ENCODE results near the gene PTGR3. TPM values are rescaled to one million over a fixed set of nuclear protein-coding genes. Genes with fewer than 3 reads are reported as not detected.
A peak's percentile ranks its signal among the peaks of the same experiment; 100 is the strongest.

PTGR3 gene
- total and polyA plus RNA-seq, 8 donors: 9.9 to 45.5 (median 15.7) TPM

DNA sequence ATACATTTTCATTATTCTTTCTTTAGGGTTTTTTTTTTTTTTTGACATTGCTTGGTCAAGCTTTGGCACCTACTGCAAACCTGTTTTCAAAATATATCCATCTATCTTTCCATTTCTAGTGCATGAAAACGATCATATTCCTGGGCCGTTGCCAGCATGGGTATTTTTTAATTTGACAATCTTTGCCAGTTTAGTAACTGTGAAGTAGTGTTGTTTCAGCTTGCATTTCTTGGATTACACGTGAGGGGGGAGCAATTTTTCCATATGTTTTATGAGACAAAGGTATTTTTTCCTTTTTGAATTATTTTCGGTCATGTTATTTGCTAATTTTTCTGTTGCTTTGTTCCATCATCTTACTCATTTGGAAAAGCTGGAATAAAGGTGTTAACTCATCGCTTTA, 42.5 kb upstream of the PTGR3 start:
- H3K36me3 ChIP-seq: no peaks in the 10 kb centered on the region
- 72 to 83% (median 79%) methylated on average over 5 of the region's 5 CpGs for WGBS, 5 donors
- H3K4me3 ChIP-seq: no peak overlapping the region
- no peaks in the 10 kb centered on the region for H3K27me3 ChIP-seq
- intact Hi-C loops (cut with DNase I; ENCODE audit: low total_unique reads): no loop called here
- H3K27ac ChIP-seq: peak overlapping the region in 1 of 5 donors; percentile 30
- no peak for DNase-seq
- TF ChIP-seq EP300 (IDR thresholded peaks at IDR 0.05) (no peak), POLR2AphosphoS5 (IDR thresholded peaks at IDR 0.05) (no peak), POLR2A (IDR thresholded peaks at IDR 0.05) (no peak)
- TF ChIP-seq, protein P1, sequence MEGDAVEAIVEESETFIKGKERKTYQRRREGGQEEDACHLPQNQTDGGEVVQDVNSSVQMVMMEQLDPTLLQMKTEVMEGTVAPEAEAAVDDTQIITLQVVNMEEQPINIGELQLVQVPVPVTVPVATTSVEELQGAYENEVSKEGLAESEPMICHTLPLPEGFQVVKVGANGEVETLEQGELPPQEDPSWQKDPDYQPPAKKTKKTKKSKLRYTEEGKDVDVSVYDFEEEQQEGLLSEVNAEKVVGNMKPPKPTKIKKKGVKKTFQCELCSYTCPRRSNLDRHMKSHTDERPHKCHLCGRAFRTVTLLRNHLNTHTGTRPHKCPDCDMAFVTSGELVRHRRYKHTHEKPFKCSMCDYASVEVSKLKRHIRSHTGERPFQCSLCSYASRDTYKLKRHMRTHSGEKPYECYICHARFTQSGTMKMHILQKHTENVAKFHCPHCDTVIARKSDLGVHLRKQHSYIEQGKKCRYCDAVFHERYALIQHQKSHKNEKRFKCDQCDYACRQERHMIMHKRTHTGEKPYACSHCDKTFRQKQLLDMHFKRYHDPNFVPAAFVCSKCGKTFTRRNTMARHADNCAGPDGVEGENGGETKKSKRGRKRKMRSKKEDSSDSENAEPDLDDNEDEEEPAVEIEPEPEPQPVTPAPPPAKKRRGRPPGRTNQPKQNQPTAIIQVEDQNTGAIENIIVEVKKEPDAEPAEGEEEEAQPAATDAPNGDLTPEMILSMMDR (IDR thresholded peaks at IDR 0.05): no peak
- no peaks in the 10 kb centered on the region for H3K9me3 ChIP-seq
- peaks cover 22 to 88% (median 49%) of the 10 kb centered on the region in 4 donors for H3K4me1 ChIP-seq

DNA sequence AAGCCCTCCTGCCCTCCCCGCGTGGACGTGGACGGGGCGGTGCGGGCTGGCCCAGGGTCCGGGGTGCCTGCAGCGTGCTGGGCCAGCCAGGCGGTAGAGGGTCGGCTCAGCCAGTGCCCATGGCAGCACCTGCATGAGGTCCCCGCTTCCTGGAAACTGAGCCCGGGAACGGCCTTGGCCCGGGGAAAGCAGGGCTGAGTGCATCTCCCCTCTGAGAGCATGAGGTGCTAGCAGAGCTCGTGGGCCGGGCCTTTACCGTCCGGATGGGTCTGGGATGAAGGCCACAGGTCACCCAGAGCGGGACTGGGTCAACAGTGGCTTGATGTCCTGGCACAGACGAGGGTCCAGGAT, 41.5 kb upstream of the PTGR3 start:
- TF ChIP-seq POLR2AphosphoS5 (IDR thresholded peaks at IDR 0.05) (no peak), EP300 (IDR thresholded peaks at IDR 0.05) (no peak), POLR2A (IDR thresholded peaks at IDR 0.05) (no peak)
- TF ChIP-seq, protein P1 (IDR thresholded peaks at IDR 0.05): no peak
- H3K27ac ChIP-seq: peak overlapping the region in 4 of 5 donors; percentile 18 to 84 (median 84)

DNA sequence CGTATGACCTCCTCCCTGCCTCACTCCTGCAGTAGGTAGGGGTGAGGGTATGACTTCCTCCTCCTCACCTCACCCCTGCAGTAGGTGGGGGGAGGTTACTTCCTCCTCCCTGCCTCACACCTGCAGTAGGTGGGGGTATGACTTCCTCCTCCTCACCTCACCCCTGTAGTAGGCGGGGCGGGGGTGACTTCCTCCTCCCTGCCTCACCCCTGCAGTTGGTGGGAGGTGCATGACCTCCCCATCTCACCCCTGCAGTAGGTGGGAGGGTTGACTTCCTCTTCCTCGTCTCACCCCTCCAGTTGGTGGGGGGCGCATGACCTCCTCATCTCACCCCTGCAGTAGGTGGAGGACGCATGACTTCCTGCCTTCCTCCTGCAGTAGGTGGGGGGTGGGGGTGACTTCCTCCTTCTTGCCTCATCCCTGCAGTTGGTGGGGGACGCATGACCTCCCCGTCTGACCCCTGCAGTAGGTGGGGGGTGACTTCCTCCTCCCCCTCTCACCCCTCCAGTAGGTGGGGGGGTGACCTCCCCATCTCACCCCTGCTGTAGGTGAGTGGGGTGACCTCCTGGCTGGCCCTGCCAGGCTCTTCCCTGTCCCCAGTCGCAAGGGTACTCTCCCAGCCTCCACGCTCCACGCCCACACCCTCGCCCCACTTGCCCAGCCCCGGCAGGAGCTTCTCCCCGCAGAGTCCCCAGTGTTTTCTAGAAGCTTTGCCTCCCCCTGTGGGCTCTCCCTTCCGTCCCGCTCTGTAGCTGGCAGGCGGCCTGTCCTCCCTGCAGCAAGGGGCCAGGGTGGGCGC, 40.9 kb upstream of the PTGR3 start:
- DNase-seq: peak in 1 of 2 donors; percentile 47
- intact Hi-C loops (cut with DNase I; ENCODE audit: low total_unique reads): no loop called here
- no peak overlapping the region for H3K4me3 ChIP-seq
- no peaks in the 10 kb centered on the region for H3K27me3 ChIP-seq
- TF ChIP-seq POLR2AphosphoS5 (IDR thresholded peaks at IDR 0.05): no peak
- TF ChIP-seq, protein P1 (IDR thresholded peaks at IDR 0.05): no peak
- TF ChIP-seq EP300 (IDR thresholded peaks at IDR 0.05): no peak
- TF ChIP-seq POLR2A (IDR thresholded peaks at IDR 0.05): no peak
- peak overlapping the region in 4 of 5 donors; percentile 18 to 84 (median 84) for H3K27ac ChIP-seq
- H3K9me3 ChIP-seq: no peaks in the 10 kb centered on the region
- peaks cover 22 to 88% (median 53%) of the 10 kb centered on the region in 4 donors for H3K4me1 ChIP-seq
- H3K36me3 ChIP-seq: no peaks in the 10 kb centered on the region
- WGBS, 5 donors: 82 to 91% (median 89%) methylated on average over 15 to 18 of the region's 18 CpGs

More for the DNA sequence above, 41.5 kb upstream of the PTGR3 start:
- intact Hi-C loops (cut with DNase I; ENCODE audit: low total_unique reads): no loop called here
- peaks cover 22 to 89% (median 54%) of the 10 kb centered on the region in 4 donors for H3K4me1 ChIP-seq
- WGBS, 5 donors: 92 to 97% (median 95%) methylated on average over 8 to 20 of the region's 20 CpGs
- no peaks in the 10 kb centered on the region for H3K27me3 ChIP-seq
- H3K4me3 ChIP-seq: no peak overlapping the region
- no peaks in the 10 kb centered on the region for H3K36me3 ChIP-seq
- DNase-seq: no peak
- H3K9me3 ChIP-seq: no peaks in the 10 kb centered on the region

DNA sequence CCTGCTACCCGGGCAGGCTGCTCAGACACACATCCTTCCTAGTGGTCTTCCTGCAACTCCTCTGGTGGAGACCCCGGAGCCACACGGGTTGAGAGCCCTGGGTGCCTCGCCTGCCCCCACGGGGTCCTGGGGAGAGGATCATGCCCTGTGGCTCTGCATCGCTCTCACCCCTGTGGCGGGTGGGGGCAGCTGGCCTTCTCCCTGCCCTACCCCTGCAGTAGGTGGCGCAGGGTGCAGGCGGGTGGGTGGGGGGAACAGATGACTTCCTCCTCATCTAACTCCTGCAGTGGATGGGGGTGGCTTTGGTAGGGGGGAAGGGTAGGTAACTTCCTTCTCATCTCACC, 40.2 kb upstream of the PTGR3 start:
- no peaks in the 10 kb centered on the region for H3K9me3 ChIP-seq
- peaks cover 18 to 88% (median 52%) of the 10 kb centered on the region in 4 donors for H3K4me1 ChIP-seq
- no peaks in the 10 kb centered on the region for H3K36me3 ChIP-seq
- DNase-seq: no peak
- TF ChIP-seq POLR2A (IDR thresholded peaks at IDR 0.05) (no peak), EP300 (IDR thresholded peaks at IDR 0.05) (no peak), POLR2AphosphoS5 (IDR thresholded peaks at IDR 0.05) (no peak)
- TF ChIP-seq, protein P1 (IDR thresholded peaks at IDR 0.05): no peak
- WGBS, 5 donors: 88 to 98% (median 96%) methylated on average over 9 of the region's 9 CpGs; no CpG with 5 or more reads in 1 of the 5 donors
- peak overlapping the region; percentile 5 to 84 (median 83) for H3K27ac ChIP-seq
- intact Hi-C loops (cut with DNase I; ENCODE audit: low total_unique reads): no loop called here
- H3K27me3 ChIP-seq: no peaks in the 10 kb centered on the region
- H3K4me3 ChIP-seq: no peak overlapping the region
